Measurements from ENCODE around the gene PDLIM7.

The PDLIM7 gene

GRCh38 chr5:177454397-177455035 is 42.9 kb downstream of the PDLIM7 start:
- DNase-seq: peak; percentile 88 to 90

GRCh38 chr5:177453852-177454396 is 43.5 kb downstream of the PDLIM7 start:
- DNase-seq: peak; percentile 47 to 69

- peak; percentile 51 to 64 for DNase-seq
Measured at GRCh38 chr5:177452688-177453638, 44.4 kb downstream of the PDLIM7 start.

- no peak for DNase-seq
Measured at GRCh38 chr5:177450667-177451424, 46.6 kb downstream of the PDLIM7 start.

- no peak for DNase-seq
Measured at GRCh38 chr5:177449140-177450061, 48.0 kb downstream of the PDLIM7 start.

GRCh38 chr5:177448244-177448950 is 49.0 kb downstream of the PDLIM7 start:
- DNase-seq: no peak

GRCh38 chr5:177447611-177448243 is 49.7 kb downstream of the PDLIM7 start:
- DNase-seq: peak; percentile 32 to 60

GRCh38 chr5:177447066-177447610 is 50.3 kb downstream of the PDLIM7 start:
- DNase-seq: peak; percentile 73 to 83

- peak; percentile 68 to 85 for DNase-seq
Measured at GRCh38 chr5:177446200-177447065, 51.0 kb downstream of the PDLIM7 start, which contains the start of gene PRR7. Gene PRR7 (plus strand): TSS chr5:177446814. CDS start chr5:177455068, 8,254 bp downstream.

GRCh38 chr5:177445917-177446199 is 51.5 kb downstream of the PDLIM7 start:
- no peak for DNase-seq

- no peak for DNase-seq
Measured at GRCh38 chr5:177445052-177445916, 52.1 kb downstream of the PDLIM7 start.

GRCh38 chr5:177444106-177445051 is 53.0 kb downstream of the PDLIM7 start:
- DNase-seq: no peak

- DNase-seq: no peak
Measured at GRCh38 chr5:177443144-177443983, 54.0 kb downstream of the PDLIM7 start.

- no peak for DNase-seq
Measured at GRCh38 chr5:177442066-177442826, 55.2 kb downstream of the PDLIM7 start.

- no peak for DNase-seq
Measured at GRCh38 chr5:177440990-177441780, 56.2 kb downstream of the PDLIM7 start.

Measured in NCI-H2081 (cell line).